BLaER1 treated with 17β-estradiol and CSF1 and Interleukin-3, amounts not matched to agents 10 nM and 100 nM (cell line): ENCODE measurements around the gene PLD1.
A peak's percentile ranks its signal among the peaks of the same experiment; 100 is the strongest.

Experiments
- H3K27ac ChIP-seq, 11 experiments: shearing (Covaris generic); formaldehyde crosslinking; 2 replicates each; pipeline ENCODE4 v1.8.1; 2022
- H3K27me3 ChIP-seq, 11 experiments: shearing (Covaris generic); formaldehyde crosslinking; 2 replicates each; pipeline ENCODE4 v1.8.1; 2022
- H3K36me3 ChIP-seq, 11 experiments: shearing (Covaris generic); formaldehyde crosslinking; 2 replicates each; pipeline ENCODE4 v1.8.1; 2022
- H3K4me1 ChIP-seq, 10 experiments: shearing (Covaris generic); formaldehyde crosslinking; 2 replicates each; pipeline ENCODE4 v1.8.1; 2022
- H3K4me2 ChIP-seq, 11 experiments: shearing (Covaris generic); formaldehyde crosslinking; 2 replicates each; pipeline ENCODE4 v1.8.1; 2022
- H3K4me3 ChIP-seq, 10 experiments: shearing (Covaris generic); formaldehyde crosslinking; 2 replicates each; pipeline ENCODE4 v1.8.1; 2022
- H3K9ac ChIP-seq, 11 experiments: shearing (Covaris generic); formaldehyde crosslinking; 2 replicates each; pipeline ENCODE4 v1.8.1; 2022
- H3K9me3 ChIP-seq, 11 experiments: shearing (Covaris generic); formaldehyde crosslinking; replicated peaks in 1 of 11; 2 replicates each; pipeline ENCODE4 v1.8.1; 2022
- H4K20me1 ChIP-seq, 11 experiments: shearing (Covaris generic); formaldehyde crosslinking; 2 replicates each; pipeline ENCODE4 v1.8.1; 2022
- Cebpa-rat ChIP-seq, 11 experiments: shearing (Covaris generic); IDR thresholded peaks; 2 replicates each; pipeline ENCODE4 v1.8.1; 2022

PLD1 gene

DNA sequence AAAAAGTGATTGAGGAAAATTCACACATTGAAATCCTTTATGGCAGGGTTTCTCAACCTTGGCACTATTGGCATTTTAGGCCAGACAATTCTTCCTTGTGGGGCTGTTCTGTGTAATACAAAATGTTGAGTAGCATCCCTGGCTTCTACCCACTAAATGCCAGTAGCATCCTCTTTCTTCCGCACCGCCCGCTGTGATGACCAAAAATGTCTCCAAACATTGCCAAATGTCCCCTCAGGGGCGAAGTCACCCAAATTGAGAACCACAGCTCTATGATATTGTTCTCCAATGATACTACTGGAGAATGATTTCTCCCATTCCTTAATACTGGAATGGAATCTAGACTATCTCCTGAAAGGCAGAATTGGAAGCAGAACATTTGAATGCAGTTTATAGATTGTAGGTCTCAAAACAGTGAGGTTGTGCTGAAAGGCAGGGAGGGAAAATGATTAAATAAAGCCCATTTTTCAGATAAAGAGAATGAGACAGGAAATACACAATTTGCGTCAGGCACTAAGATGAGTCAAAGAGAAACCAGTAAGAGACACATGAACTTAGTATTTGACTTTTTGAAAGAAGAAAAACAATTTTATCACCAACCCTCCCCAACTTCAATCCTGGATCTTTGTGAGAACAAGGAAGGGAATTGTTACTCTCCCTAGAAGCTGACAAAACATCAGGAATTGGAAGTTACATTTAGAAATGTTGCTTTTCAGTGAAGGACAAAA, 248.5 kb downstream of the PLD1 start:
- no peak for TF ChIP-seq Cebpa-rat (IDR thresholded peaks at IDR 0.05)
- no peak overlapping the region for H3K9ac ChIP-seq
- H3K4me3 ChIP-seq = no peak overlapping the region
- no peaks in the 10 kb centered on the region for H3K9me3 ChIP-seq
- no peaks in the 10 kb centered on the region for H3K36me3 ChIP-seq
- peaks cover 0 to 41% (median 0%) of the 10 kb centered on the region in 10 experiments; a peak in 6 of 20 replicates for H3K4me1 ChIP-seq
- H3K4me2 ChIP-seq = no peak overlapping the region
- no peaks in the 10 kb centered on the region for H4K20me1 ChIP-seq
- no peaks in the 10 kb centered on the region for H3K27me3 ChIP-seq
- H3K27ac ChIP-seq = no peak overlapping the region

DNA sequence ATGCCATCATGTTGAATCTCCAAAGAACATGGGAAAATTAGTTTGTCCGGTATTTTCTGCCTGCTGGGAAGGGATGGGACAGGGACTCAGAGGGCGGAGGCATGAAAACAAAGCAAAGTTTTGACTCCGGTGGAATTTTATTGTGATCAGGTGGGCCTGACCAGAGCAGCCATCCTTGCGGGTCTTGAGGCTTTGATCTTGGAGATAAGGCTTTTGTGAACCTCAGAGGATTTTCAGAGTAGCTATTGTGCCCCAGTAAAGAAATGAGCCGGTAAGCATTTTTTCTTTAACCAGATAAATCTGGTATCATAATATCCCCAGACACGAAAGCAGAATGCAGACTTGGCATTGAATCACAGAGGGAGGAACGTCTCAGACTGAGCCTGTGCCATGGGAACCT, 250.7 kb downstream of the PLD1 start:
- Histone ChIP-seq H3K4me2 (no peak overlapping the region), H3K9me3 (peaks cover 0 to 6% (median 0%) of the 10 kb centered on the region in 11 experiments; a peak in 3 of 22 replicates), H3K27me3 (no peaks in the 10 kb centered on the region), H3K36me3 (no peaks in the 10 kb centered on the region), H4K20me1 (no peaks in the 10 kb centered on the region), H3K4me1 (peaks cover 0 to 30% (median 0%) of the 10 kb centered on the region in 10 experiments; a peak in 6 of 20 replicates), H3K27ac (no peak overlapping the region), H3K9ac (no peak overlapping the region), H3K4me3 (no peak overlapping the region)
- TF ChIP-seq Cebpa-rat (IDR thresholded peaks at IDR 0.05) = no peak

GRCh38 chr3:171558188-171558696, 252.0 kb downstream of the PLD1 start:
- Histone ChIP-seq H3K4me1 (peaks cover 0 to 30% (median 3%) of the 10 kb centered on the region in 10 experiments; a peak in 10 of 20 replicates), H4K20me1 (no peaks in the 10 kb centered on the region), H3K9me3 (peaks cover 0 to 13% (median 0%) of the 10 kb centered on the region in 11 experiments; a peak in 6 of 22 replicates), H3K9ac (no peak overlapping the region), H3K4me3 (no peak overlapping the region), H3K36me3 (no peaks in the 10 kb centered on the region), H3K27me3 (no peaks in the 10 kb centered on the region), H3K27ac (no peak overlapping the region), H3K4me2 (no peak overlapping the region)
- TF ChIP-seq Cebpa-rat (IDR thresholded peaks at IDR 0.05) = no peak

GRCh38 chr3:171557173-171557572, 253.1 kb downstream of the PLD1 start:
- Histone ChIP-seq H3K4me2 (no peak overlapping the region), H3K4me1 (peaks cover 0 to 38% (median 7%) of the 10 kb centered on the region in 10 experiments; a peak in 10 of 20 replicates), H3K36me3 (no peaks in the 10 kb centered on the region), H4K20me1 (no peaks in the 10 kb centered on the region), H3K9ac (no peak overlapping the region), H3K27me3 (no peaks in the 10 kb centered on the region), H3K27ac (no peak overlapping the region), H3K4me3 (no peak overlapping the region), H3K9me3 (peaks cover 0 to 13% (median 0%) of the 10 kb centered on the region in 11 experiments; a peak in 6 of 22 replicates)
- TF ChIP-seq Cebpa-rat (IDR thresholded peaks at IDR 0.05) = no peak

- no peaks in the 10 kb centered on the region for H3K27me3 ChIP-seq
- TF ChIP-seq Cebpa-rat (IDR thresholded peaks at IDR 0.05) = no peak
Observed at GRCh38 chr3:171556574-171557145, 253.6 kb downstream of the PLD1 start.

DNA sequence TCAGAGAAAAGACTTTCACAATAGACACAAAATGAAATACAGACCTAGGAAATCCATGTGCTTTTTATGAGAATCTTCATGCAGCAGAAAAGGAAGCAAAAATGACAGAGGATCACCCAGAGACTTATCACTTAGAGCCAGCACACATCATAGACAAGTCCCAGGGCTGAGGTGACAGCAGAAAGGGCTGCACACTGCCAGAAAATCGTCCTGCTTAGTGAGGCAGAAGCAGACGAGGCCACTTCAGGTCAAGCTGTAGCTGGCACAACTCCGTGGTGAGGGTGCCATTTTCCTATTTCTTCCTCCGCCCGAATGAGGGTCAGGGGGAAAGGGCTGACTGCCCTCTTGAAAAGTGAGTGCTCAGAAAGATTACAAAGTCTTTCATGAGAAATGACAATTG, 254.1 kb downstream of the PLD1 start:
- Histone ChIP-seq H3K4me1 (peaks cover 0 to 37% (median 7%) of the 10 kb centered on the region in 10 experiments; a peak in 10 of 20 replicates), H3K4me3 (no peak overlapping the region), H3K27ac (no peak overlapping the region), H3K9ac (no peak overlapping the region), H3K36me3 (no peaks in the 10 kb centered on the region), H3K4me2 (no peak overlapping the region), H4K20me1 (no peaks in the 10 kb centered on the region), H3K27me3 (no peaks in the 10 kb centered on the region), H3K9me3 (peaks cover 0 to 13% (median 0%) of the 10 kb centered on the region in 11 experiments; a peak in 6 of 22 replicates)
- TF ChIP-seq Cebpa-rat (IDR thresholded peaks at IDR 0.05) = no peak

More at GRCh38 chr3:171556574-171557145, 253.6 kb downstream of the PLD1 start:
- H3K4me1 ChIP-seq = peaks cover 0 to 37% (median 7%) of the 10 kb centered on the region in 10 experiments; a peak in 10 of 20 replicates
- H3K36me3 ChIP-seq = no peaks in the 10 kb centered on the region
- no peak overlapping the region for H3K9ac ChIP-seq
- peaks cover 0 to 13% (median 0%) of the 10 kb centered on the region in 11 experiments; a peak in 6 of 22 replicates for H3K9me3 ChIP-seq
- H3K27ac ChIP-seq = no peak overlapping the region
- no peak overlapping the region for H3K4me3 ChIP-seq
- H4K20me1 ChIP-seq = no peaks in the 10 kb centered on the region
- H3K4me2 ChIP-seq = no peak overlapping the region

DNA sequence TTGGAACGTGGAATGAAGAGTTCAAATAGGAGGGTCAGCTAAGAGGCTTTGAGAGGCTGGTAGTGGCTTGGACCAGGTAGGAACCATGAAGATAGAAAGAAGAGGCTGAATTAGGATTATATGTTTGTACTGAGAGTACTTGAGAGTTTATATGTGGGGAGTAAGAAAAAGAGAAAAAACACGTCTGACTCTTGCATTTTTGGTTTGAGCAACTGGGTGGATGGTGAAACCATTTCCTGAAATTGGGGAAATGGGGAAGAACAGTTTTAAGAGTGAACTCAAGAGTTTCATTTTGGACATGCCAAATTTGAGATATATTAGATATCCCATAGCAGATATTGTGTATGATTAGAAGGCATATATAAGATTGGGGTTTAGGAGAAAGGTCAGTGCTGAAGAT, 257.2 kb downstream of the PLD1 start:
- H3K4me1 ChIP-seq = peaks cover 0 to 37% (median 7%) of the 10 kb centered on the region in 10 experiments; a peak in 10 of 20 replicates
- no peaks in the 10 kb centered on the region for H4K20me1 ChIP-seq
- H3K4me3 ChIP-seq = no peak overlapping the region
- peaks cover 0 to 13% (median 0%) of the 10 kb centered on the region in 11 experiments; a peak in 6 of 22 replicates for H3K9me3 ChIP-seq
- peak overlapping the region in 6 of 11 experiments; percentile 39 to 85 (median 76); a peak in 12 of 22 replicates for H3K27ac ChIP-seq
- H3K36me3 ChIP-seq = no peaks in the 10 kb centered on the region
- TF ChIP-seq Cebpa-rat (IDR thresholded peaks at IDR 0.05) = peak in 2 of 11 experiments; percentile 22 to 48; a peak in 2 of 22 replicates
- H3K4me2 ChIP-seq = peak overlapping the region in 7 of 11 experiments; percentile 2 to 75 (median 57); a peak in 10 of 22 replicates
- H3K9ac ChIP-seq = peak overlapping the region in 3 of 11 experiments; percentile 44 to 53 (median 46); a peak in 5 of 22 replicates
- no peaks in the 10 kb centered on the region for H3K27me3 ChIP-seq

GRCh38 chr3:171552531-171552930, 257.8 kb downstream of the PLD1 start:
- no peak for TF ChIP-seq Cebpa-rat (IDR thresholded peaks at IDR 0.05)
- Histone ChIP-seq H3K4me2 (peak overlapping the region in 6 of 11 experiments; percentile 5 to 75 (median 62); a peak in 11 of 22 replicates), H4K20me1 (no peaks in the 10 kb centered on the region), H3K27me3 (no peaks in the 10 kb centered on the region), H3K27ac (peak overlapping the region in 6 of 11 experiments; percentile 39 to 85 (median 76); a peak in 12 of 22 replicates), H3K36me3 (no peaks in the 10 kb centered on the region), H3K9me3 (peaks cover 0 to 13% (median 0%) of the 10 kb centered on the region in 11 experiments; a peak in 6 of 22 replicates), H3K4me3 (no peak overlapping the region), H3K4me1 (peaks cover 0 to 37% (median 7%) of the 10 kb centered on the region in 10 experiments; a peak in 10 of 20 replicates), H3K9ac (peak overlapping the region in 3 of 11 experiments; percentile 44 to 53 (median 46); a peak in 4 of 22 replicates)

- H3K9ac ChIP-seq = no peak overlapping the region
- H3K36me3 ChIP-seq = no peaks in the 10 kb centered on the region
- H3K4me2 ChIP-seq = no peak overlapping the region
- no peak overlapping the region for H3K27ac ChIP-seq
- no peak overlapping the region for H3K4me3 ChIP-seq
- no peaks in the 10 kb centered on the region for H4K20me1 ChIP-seq
- H3K4me1 ChIP-seq = peaks cover 0 to 36% (median 7%) of the 10 kb centered on the region in 10 experiments; a peak in 10 of 20 replicates
- no peak for TF ChIP-seq Cebpa-rat (IDR thresholded peaks at IDR 0.05)
- no peaks in the 10 kb centered on the region for H3K27me3 ChIP-seq
- peaks cover 0 to 13% (median 0%) of the 10 kb centered on the region in 11 experiments; a peak in 6 of 22 replicates for H3K9me3 ChIP-seq
Observed at GRCh38 chr3:171551296-171551695, 259.0 kb downstream of the PLD1 start.
